OCI-LY3 (cell line): Measurements from ENCODE around the gene RPL6.

Experiments
- CTCF ChIP-seq: fragments of 200-600, 300-600 bp; sonication (generic); IDR thresholded peaks from 2 replicates; pipeline ENCODE4 v1.5.1; 2014; ENCODE audit warnings: antibody characterized with exemption, low read length, low read depth
- EZH2phosphoT487 ChIP-seq: fragments of 200-600 bp; shearing (Covaris generic); IDR thresholded peaks from 2 replicates; pipeline ENCODE4 v1.6.1; 2018; ENCODE audit warnings: antibody characterized with exemption, mixed run types, low read depth

DNA sequence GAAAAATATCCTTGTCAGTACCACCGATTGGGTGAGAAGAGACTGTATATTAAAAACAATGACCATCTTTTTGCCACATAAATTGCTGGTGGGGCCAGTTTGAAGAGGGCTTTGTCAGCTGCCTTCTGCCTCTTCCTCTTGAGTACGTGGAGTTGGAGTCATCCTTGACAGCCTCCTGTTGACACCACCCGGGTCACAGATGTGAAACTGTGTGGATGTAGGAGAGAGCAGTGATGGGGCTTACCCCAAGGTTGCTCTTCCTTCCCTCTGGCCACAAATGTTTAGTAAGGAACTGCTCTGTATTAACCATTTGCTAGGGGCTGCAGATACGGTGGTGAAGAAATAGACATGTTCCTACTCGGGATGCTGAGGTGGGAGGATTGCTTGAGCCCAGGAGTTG, 21.5 kb upstream of the RPL6 start:
- no peak for TF ChIP-seq CTCF
- TF ChIP-seq EZH2phosphoT487, result no peak
